ENCODE measurements around the gene PABPC1L.

DNA sequence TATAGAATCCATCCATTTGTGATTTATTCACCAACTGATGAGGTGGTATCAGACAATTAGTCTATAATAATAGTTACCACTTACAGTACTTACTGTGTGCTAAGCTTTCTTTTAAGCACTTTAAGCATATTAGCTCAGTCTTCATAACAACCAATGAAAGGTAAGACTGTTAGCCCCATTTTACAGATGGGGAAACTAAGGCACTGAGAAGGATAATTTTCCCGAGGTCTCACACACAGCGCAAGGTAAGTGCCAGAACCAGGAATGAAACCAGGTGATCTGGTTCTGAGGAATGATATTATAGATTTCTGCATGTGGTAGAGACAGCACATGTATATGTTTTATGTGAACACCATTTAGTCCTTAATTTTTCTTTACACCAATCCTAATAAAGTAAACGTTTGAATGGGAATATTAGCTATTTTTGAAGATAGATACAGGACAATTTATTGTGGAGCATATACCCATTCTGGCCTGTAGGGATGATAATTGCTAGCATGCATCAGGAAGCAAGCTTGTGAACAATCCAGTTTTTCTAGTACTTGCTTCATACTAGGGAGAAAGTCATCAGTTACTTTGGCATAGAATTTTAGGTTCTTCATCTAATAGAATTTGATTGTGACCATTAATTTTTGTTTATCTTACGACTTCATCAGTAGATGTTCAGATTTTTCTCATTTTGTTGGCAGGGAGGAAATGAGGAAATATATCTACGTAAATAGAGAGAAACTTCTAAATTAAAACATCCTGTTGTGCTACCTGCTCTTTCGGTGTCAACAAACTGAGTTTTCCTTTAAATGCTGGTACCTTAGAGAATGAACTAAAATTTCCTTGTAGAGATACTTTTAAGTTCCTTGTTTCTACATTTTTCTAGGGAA, 21.4 kb upstream of the PABPC1L start:
- TF ChIP-seq EZH2 (IDR thresholded peaks at IDR 0.05; ENCODE audit: low read length) (no peak), CTCF (optimal IDR thresholded peaks at IDR 0.05 in 1 of 3, IDR thresholded peaks at IDR 0.05 in 1 of 3, conservative IDR thresholded peaks at IDR 0.05 in 1 of 3; ENCODE audit: extremely low read depth in 1 of 3, insufficient read depth in 2 of 3, low read length in 3 of 3) (peak in 2 of 3 experiments; percentile 21 to 45)

Measured in keratinocyte (primary cell).